ENCODE results near the gene AHR.
A peak's percentile ranks its signal among the peaks of the same experiment; 100 is the strongest.

Gene AHR

GRCh38 chr7:17298102-17298839 is at the start of gene AHR:
TSS of gene AHR (plus strand) at chr7:17298652. CDS start at chr7:17299265, 613 bp downstream.
- peak; percentile 85 for DNase-seq

GRCh38 chr7:17253885-17254284 is 44.6 kb upstream of the AHR start:
- no peak for DNase-seq

- DNase-seq: no peak
These were observed 42.5 kb upstream of the AHR start for GRCh38 chr7:17255926-17256325.

GRCh38 chr7:17256375-17256774 is 42.1 kb upstream of the AHR start:
- DNase-seq: no peak

GRCh38 chr7:17266565-17266964 is 31.9 kb upstream of the AHR start:
- no peak for DNase-seq

- DNase-seq: no peak
These were observed 28.9 kb upstream of the AHR start for GRCh38 chr7:17269341-17270221.

GRCh38 chr7:17274551-17275245 is 23.8 kb upstream of the AHR start:
- DNase-seq: no peak

GRCh38 chr7:17275749-17276671 is 22.4 kb upstream of the AHR start:
- DNase-seq: no peak

- DNase-seq: no peak
These were observed 19.4 kb upstream of the AHR start for GRCh38 chr7:17279061-17279460.

- no peak for DNase-seq
These were observed 9.3 kb upstream of the AHR start for GRCh38 chr7:17289074-17289645.

GRCh38 chr7:17292843-17293242 is 5.6 kb upstream of the AHR start:
- no peak for DNase-seq

- no peak for DNase-seq
These were observed 5.0 kb upstream of the AHR start for GRCh38 chr7:17293481-17293880.

GRCh38 chr7:17297243-17297642 is 1.2 kb upstream of the AHR start:
- no peak for DNase-seq

GRCh38 chr7:17298840-17299482 is 509 bp downstream of the AHR start:
- peak; percentile 51 for DNase-seq

- DNase-seq: no peak
These were observed 1.1 kb downstream of the AHR start for GRCh38 chr7:17299483-17299991.

GRCh38 chr7:17300012-17300411 is 1.6 kb downstream of the AHR start:
- DNase-seq: no peak

GRCh38 chr7:17300437-17300836 is 2.0 kb downstream of the AHR start:
- no peak for DNase-seq

- DNase-seq: no peak
These were observed 3.3 kb downstream of the AHR start for GRCh38 chr7:17301471-17302456.

GRCh38 chr7:17302575-17303142 is 4.2 kb downstream of the AHR start:
- DNase-seq: no peak

GRCh38 chr7:17304926-17305325 is 6.5 kb downstream of the AHR start:
- DNase-seq: no peak

Data from NK-92 treated with Interleukin-12 subunit alpha and Interleukin-12 subunit beta, amount 100 ng/mL, for 24 hours (cell line).